MM.1S (cell line): ENCODE measurements around the gene C1QTNF9.

Experiments used
- EZH2 ChIP-seq: fragments of 300-600 bp; sonication (generic); optimal IDR thresholded peaks from 2 replicates; pipeline ENCODE3; 2017; ENCODE audit warnings: low read depth, mild to moderate bottlenecking, antibody characterized with exemption, low read length, mixed read lengths
- EZH2phosphoT487 ChIP-seq: fragments of 300-600 bp; sonication (generic); IDR thresholded peaks from 2 replicates; pipeline ENCODE4 v1.6.1; 2018; ENCODE audit warnings: antibody characterized with exemption, low read length
- TF ChIP-seq, protein P1 (sequence below): fragments of 300-600 bp; sonication (generic); IDR thresholded peaks from 2 replicates; pipeline ENCODE4 v1.5.1; 2016; ENCODE audit warnings: antibody characterized with exemption, low read length, mixed read lengths

DNA sequence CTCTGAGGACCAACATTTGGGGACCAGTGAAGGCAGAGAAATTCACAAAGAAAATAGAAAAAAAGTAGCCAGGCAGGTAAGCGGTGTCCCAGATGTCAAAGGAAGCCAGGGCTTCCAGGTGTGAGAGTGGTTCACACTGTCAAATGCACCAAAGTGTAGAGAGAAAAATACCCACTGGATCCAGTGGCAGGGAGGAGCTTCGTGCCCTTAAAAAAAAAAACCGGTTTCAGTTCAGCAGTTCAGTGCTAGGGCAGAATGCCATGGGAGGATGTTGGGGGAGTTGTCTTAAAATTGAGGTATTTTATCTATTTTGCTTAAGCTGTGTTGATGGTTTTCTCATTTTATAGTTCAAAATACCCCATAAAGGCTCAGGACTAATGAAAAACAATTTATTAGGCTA, 47.8 kb upstream of the C1QTNF9 start:
- TF ChIP-seq, protein P1, sequence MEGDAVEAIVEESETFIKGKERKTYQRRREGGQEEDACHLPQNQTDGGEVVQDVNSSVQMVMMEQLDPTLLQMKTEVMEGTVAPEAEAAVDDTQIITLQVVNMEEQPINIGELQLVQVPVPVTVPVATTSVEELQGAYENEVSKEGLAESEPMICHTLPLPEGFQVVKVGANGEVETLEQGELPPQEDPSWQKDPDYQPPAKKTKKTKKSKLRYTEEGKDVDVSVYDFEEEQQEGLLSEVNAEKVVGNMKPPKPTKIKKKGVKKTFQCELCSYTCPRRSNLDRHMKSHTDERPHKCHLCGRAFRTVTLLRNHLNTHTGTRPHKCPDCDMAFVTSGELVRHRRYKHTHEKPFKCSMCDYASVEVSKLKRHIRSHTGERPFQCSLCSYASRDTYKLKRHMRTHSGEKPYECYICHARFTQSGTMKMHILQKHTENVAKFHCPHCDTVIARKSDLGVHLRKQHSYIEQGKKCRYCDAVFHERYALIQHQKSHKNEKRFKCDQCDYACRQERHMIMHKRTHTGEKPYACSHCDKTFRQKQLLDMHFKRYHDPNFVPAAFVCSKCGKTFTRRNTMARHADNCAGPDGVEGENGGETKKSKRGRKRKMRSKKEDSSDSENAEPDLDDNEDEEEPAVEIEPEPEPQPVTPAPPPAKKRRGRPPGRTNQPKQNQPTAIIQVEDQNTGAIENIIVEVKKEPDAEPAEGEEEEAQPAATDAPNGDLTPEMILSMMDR = no peak
- no peak for TF ChIP-seq EZH2
- no peak for TF ChIP-seq EZH2phosphoT487
